Measurements from ENCODE around the gene SHBG. TPM values are rescaled to one million over a fixed set of nuclear protein-coding genes. Genes with fewer than 3 reads are reported as not detected.

Gene SHBG, protein sequence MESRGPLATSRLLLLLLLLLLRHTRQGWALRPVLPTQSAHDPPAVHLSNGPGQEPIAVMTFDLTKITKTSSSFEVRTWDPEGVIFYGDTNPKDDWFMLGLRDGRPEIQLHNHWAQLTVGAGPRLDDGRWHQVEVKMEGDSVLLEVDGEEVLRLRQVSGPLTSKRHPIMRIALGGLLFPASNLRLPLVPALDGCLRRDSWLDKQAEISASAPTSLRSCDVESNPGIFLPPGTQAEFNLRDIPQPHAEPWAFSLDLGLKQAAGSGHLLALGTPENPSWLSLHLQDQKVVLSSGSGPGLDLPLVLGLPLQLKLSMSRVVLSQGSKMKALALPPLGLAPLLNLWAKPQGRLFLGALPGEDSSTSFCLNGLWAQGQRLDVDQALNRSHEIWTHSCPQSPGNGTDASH
- 0.93 and 1.2 TPM in 2 replicates for total RNA-seq (2022)
- percentile 13 among the genes with signal in this experiment for Bru-seq, nascent RNA
- percentile 17 among the genes with signal in this experiment for BruChase-seq, experiment 1, labeled RNA remaining after a 2-hour chase
- BruChase-seq, experiment 2, labeled RNA remaining after a 6-hour chase: percentile 12 among the genes with signal in this experiment
- long read RNA-seq, partial matches to known transcripts: 0 of 1 reads
- long read RNA-seq, other reads (novel, unspliced or antisense): 1 of 1 reads

GRCh38 chr17:7629939-7630571 is at the start of gene SHBG:
TSS of gene SHBG (plus strand) at chr17:7630135. CDS start at chr17:7630173, 38 bp downstream.
- TF ChIP-seq, protein P1, sequence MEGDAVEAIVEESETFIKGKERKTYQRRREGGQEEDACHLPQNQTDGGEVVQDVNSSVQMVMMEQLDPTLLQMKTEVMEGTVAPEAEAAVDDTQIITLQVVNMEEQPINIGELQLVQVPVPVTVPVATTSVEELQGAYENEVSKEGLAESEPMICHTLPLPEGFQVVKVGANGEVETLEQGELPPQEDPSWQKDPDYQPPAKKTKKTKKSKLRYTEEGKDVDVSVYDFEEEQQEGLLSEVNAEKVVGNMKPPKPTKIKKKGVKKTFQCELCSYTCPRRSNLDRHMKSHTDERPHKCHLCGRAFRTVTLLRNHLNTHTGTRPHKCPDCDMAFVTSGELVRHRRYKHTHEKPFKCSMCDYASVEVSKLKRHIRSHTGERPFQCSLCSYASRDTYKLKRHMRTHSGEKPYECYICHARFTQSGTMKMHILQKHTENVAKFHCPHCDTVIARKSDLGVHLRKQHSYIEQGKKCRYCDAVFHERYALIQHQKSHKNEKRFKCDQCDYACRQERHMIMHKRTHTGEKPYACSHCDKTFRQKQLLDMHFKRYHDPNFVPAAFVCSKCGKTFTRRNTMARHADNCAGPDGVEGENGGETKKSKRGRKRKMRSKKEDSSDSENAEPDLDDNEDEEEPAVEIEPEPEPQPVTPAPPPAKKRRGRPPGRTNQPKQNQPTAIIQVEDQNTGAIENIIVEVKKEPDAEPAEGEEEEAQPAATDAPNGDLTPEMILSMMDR (IDR thresholded peaks at IDR 0.05; ENCODE audit: insufficient read depth in 1 of 2, low read depth in 1 of 2, low read length in 1 of 2, severe bottlenecking in 1 of 2, unreplicated experiment in 1 of 2): no peak
- Histone ChIP-seq H3K4me1 (peaks cover 3% of the 10 kb centered on the region; the same call in 1 of the 2 replicates), H3K9me3 (no peaks in the 10 kb centered on the region), H3K4me3 (ENCODE audit: low read depth, low read length) (no peak within 1 kb of the TSS), H3K36me3 (ENCODE audit: control insufficient read depth, insufficient read depth, low read length) (no peaks in the 10 kb centered on the region), H3K27me3 (replicated peaks; ENCODE audit: control insufficient read depth, insufficient read depth, low read length) (no peaks in the 10 kb centered on the region)
- Mint-ChIP-seq H3K36me3 (ENCODE audit: insufficient read depth, unreplicated experiment) (no peaks in the 10 kb centered on the region), H3K4me3 (ENCODE audit: unreplicated experiment) (no peak within 1 kb of the TSS), H3K4me1 (ENCODE audit: low read depth, unreplicated experiment) (no peaks in the 10 kb centered on the region), H3K27me3 (ENCODE audit: insufficient read depth, unreplicated experiment) (no peaks in the 10 kb centered on the region), H3K27ac (ENCODE audit: unreplicated experiment) (no peak within 1 kb of the TSS), H3K9me3 (ENCODE audit: unreplicated experiment) (no peaks in the 10 kb centered on the region)
- CTCF ChIA-PET: no interaction called here
- DNase-seq: no peak
- intact Hi-C loops (cut with micrococcal nuclease; ENCODE audit: unreplicated experiment): no loop called here
- POLR2A ChIA-PET: no interaction called here
- BruUV-seq (replicated peaks): no TSS peak

DNA sequence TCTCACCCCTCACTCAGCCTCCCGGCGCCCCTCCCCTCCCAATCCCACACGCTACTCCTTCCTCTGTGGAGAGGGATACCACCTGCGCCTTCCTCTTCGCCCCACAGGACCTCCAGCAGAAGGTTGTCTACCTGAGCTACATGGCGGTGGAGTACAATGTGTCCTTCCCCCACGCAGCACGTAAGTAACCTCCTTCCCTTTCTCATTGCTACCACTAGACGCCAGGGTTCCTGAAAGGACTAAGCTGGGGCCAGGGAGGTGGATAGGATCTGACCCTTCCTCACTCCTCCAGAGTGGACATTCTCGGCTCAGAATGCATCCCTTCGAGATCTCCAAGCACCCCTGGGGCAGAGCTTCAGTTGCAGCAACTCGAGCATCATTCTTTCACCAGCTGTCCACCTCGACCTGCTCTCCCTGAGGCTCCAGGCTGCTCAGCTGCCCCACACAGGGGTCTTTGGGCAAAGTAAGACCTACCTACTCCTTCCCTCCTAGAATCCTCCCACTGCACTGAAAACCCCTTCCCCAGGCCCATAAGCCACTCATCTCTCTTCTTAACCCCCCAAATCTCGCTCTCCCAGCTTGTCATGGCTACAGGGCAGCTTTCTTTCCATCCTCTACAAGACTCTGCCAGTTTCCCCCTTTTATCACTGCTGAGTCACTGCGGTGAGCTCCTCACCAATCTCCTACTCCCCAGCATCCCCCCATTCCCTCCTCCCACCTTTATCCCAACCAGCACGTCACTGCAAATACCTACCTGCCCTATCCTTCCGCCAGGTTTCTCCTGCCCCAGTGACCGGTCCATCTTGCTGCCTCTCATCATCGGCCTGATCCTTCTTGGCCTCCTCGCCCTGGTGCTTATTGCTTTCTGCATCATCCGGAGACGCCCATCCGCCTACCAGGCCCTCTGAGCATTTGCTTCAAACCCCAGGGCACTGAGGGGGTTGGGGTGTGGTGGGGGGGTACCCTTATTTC is 49.0 kb upstream of the SHBG start:
- H3K4me3 Mint-ChIP-seq (ENCODE audit: unreplicated experiment): peak overlapping the region; percentile 96

More for the DNA sequence above, 49.0 kb upstream of the SHBG start:
- DNase-seq: no peak
- POLR2A ChIA-PET: no interaction called here
- peaks cover 76% of the 10 kb centered on the region for H3K36me3 Mint-ChIP-seq (ENCODE audit: insufficient read depth, unreplicated experiment)
- TF ChIP-seq, protein P1 (IDR thresholded peaks at IDR 0.05; ENCODE audit: insufficient read depth in 1 of 2, low read depth in 1 of 2, low read length in 1 of 2, severe bottlenecking in 1 of 2, unreplicated experiment in 1 of 2): no peak
- H3K27me3 ChIP-seq (replicated peaks; ENCODE audit: control insufficient read depth, insufficient read depth, low read length): no peaks in the 10 kb centered on the region
- H3K4me3 ChIP-seq (ENCODE audit: low read depth, low read length): no peak overlapping the region
- peaks cover 10% of the 10 kb centered on the region for H3K4me1 ChIP-seq
- no peaks in the 10 kb centered on the region for H3K9me3 Mint-ChIP-seq (ENCODE audit: unreplicated experiment)
- peaks cover 25% of the 10 kb centered on the region for H3K4me1 Mint-ChIP-seq (ENCODE audit: low read depth, unreplicated experiment)
- no peaks in the 10 kb centered on the region for H3K27me3 Mint-ChIP-seq (ENCODE audit: insufficient read depth, unreplicated experiment)
- BruUV-seq (replicated peaks): no TSS peak
- intact Hi-C loops (cut with micrococcal nuclease; ENCODE audit: unreplicated experiment): no loop called here
- H3K36me3 ChIP-seq (ENCODE audit: control insufficient read depth, insufficient read depth, low read length): no peaks in the 10 kb centered on the region; the same call in 1 of the 2 replicates
- no peaks in the 10 kb centered on the region for H3K9me3 ChIP-seq
- peak overlapping the region; percentile 85 for H3K27ac Mint-ChIP-seq (ENCODE audit: unreplicated experiment)
- CTCF ChIA-PET: no interaction called here

Measured in Caco-2 (cell line).